HL-60 (cell line): Measurements from ENCODE around the gene MERTK.

ENCODE experiments used
- REST ChIP-seq: IDR thresholded peaks from 2 replicates; pipeline ENCODE4 v1.6.1; 2012; ENCODE audit warnings: low read depth; ENCODE audit not compliant: insufficient replicate concordance
- SPI1 ChIP-seq: IDR thresholded peaks from 2 replicates; pipeline ENCODE4 v1.6.1; 2012; ENCODE audit warnings: low read depth, mild to moderate bottlenecking, borderline replicate concordance
- TF ChIP-seq, protein P1 (sequence below): IDR thresholded peaks from one replicate; pipeline ENCODE4 v1.5.1; 2011; ENCODE audit warnings: low read length, control low read depth, inconsistent platforms; ENCODE audit not compliant: insufficient read depth

- TF ChIP-seq SPI1, result no peak
- TF ChIP-seq, protein P1, sequence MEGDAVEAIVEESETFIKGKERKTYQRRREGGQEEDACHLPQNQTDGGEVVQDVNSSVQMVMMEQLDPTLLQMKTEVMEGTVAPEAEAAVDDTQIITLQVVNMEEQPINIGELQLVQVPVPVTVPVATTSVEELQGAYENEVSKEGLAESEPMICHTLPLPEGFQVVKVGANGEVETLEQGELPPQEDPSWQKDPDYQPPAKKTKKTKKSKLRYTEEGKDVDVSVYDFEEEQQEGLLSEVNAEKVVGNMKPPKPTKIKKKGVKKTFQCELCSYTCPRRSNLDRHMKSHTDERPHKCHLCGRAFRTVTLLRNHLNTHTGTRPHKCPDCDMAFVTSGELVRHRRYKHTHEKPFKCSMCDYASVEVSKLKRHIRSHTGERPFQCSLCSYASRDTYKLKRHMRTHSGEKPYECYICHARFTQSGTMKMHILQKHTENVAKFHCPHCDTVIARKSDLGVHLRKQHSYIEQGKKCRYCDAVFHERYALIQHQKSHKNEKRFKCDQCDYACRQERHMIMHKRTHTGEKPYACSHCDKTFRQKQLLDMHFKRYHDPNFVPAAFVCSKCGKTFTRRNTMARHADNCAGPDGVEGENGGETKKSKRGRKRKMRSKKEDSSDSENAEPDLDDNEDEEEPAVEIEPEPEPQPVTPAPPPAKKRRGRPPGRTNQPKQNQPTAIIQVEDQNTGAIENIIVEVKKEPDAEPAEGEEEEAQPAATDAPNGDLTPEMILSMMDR, result no peak
- TF ChIP-seq REST, result no peak
Observed at GRCh38 chr2:112031473-112032223, 133.2 kb downstream of the MERTK start.
